Activated CD4-positive, alpha-beta T cell treated with anti-CD3 and anti-CD28 coated beads for 36 hours (primary cell): ENCODE data around the gene PDE6G. TPM values are rescaled to one million over a fixed set of nuclear protein-coding genes. Genes with fewer than 3 reads are reported as not detected.

Source experiments
- ATAC-seq: fragments of 200-7000 bp; cut with Tn5 transposase; one replicate; pipeline ENCODE4 v1.10.0; 2021; ENCODE audit warnings: mild to moderate bottlenecking, moderate library complexity
- CTCF ChIA-PET: fragments of 350-600 bp; sonication (Branson Sonifier 250); formaldehyde crosslinking; loops from one replicate; lab custom pipeline; 2021; ENCODE audit warnings: antibody characterized with exemption; lab: Charles Lee
- POLR2A ChIA-PET: fragments of 350-600 bp; sonication (Branson Sonifier 250); formaldehyde crosslinking; loops from one replicate; lab custom pipeline; 2021; ENCODE audit warnings: antibody characterized with exemption, inconsistent platforms; lab: Charles Lee
- DNase-seq: peaks from one replicate; pipeline ENCODE4 v3.0.0-alpha.2; 2020
- H3K27ac Mint-ChIP-seq: one replicate; pipeline ENCODE4 v1.8.0; 2021; ENCODE audit warnings: mixed read lengths
- H3K27me3 Mint-ChIP-seq: one replicate; pipeline ENCODE4 v1.8.0; 2021; ENCODE audit warnings: mixed read lengths
- H3K36me3 Mint-ChIP-seq: one replicate; pipeline ENCODE4 v1.8.0; 2021; ENCODE audit warnings: low read depth, mixed read lengths
- H3K4me1 Mint-ChIP-seq: one replicate; pipeline ENCODE4 v1.8.0; 2021; ENCODE audit warnings: mixed read lengths
- H3K4me3 Mint-ChIP-seq: one replicate; pipeline ENCODE4 v1.8.0; 2021; ENCODE audit warnings: mild to moderate bottlenecking, moderate library complexity, mixed read lengths
- H3K9me3 Mint-ChIP-seq: one replicate; pipeline ENCODE4 v1.8.0; 2021; ENCODE audit warnings: low read depth, mixed read lengths
- intact Hi-C, 2 experiments: fragments of 100-400 bp; cut with DNase I in 1 of 2; cut with micrococcal nuclease in 1 of 2; formaldehyde crosslinking; loops; one replicate each; pipeline versions ENCODE4 v1.14.2 to v1.15.1; 2022 to 2024; cut with DNase I, micrococcal nuclease
- total RNA-seq, 2 experiments: library from RNA; stranded (reverse); gene quantifications; one replicate each; pipeline ENCODE4 v1.2.3, GENCODE V29; 2021

The PDE6G gene
- total RNA-seq, 2 experiments from 2014 or later = 1.4 to 2.5 TPM

GRCh38 chr17:81646869-81647600 is 9.3 kb downstream of the PDE6G start:
- no peak for DNase-seq
- ATAC-seq = no peak
- ChIA-PET CTCF (interaction anchor here (0.8 to 1.1 kb wide), 3 partner anchors 15 to 1421 kb away, joined by 3 read pairs; no protein-coding TSS in a partner anchor), POLR2A (interaction anchor here (1.2 kb wide), 1 partner anchor 10 kb away, joined by 3 read pairs; the partner anchor contains the start of genes NPLOC4 and TSPAN10)
- peaks cover 15% of the 10 kb centered on the region for H3K27me3 Mint-ChIP-seq
- peaks cover 2% of the 10 kb centered on the region for H3K36me3 Mint-ChIP-seq
- H3K4me3 Mint-ChIP-seq = no peak overlapping the region
- no peaks in the 10 kb centered on the region for H3K9me3 Mint-ChIP-seq
- intact Hi-C loops = no loop called here
- H3K4me1 Mint-ChIP-seq = peaks cover 2% of the 10 kb centered on the region
- no peak overlapping the region for H3K27ac Mint-ChIP-seq

- Mint-ChIP-seq H3K9me3 (no peaks in the 10 kb centered on the region), H3K27me3 (peaks cover 10% of the 10 kb centered on the region)
- POLR2A ChIA-PET = no interaction called here
Observed at GRCh38 chr17:81644976-81645952, 11.1 kb downstream of the PDE6G start.

GRCh38 chr17:81644496-81644895 is 11.8 kb downstream of the PDE6G start:
- Mint-ChIP-seq H3K4me3 (no peak overlapping the region), H3K27ac (no peak overlapping the region), H3K36me3 (no peaks in the 10 kb centered on the region), H3K27me3 (peaks cover 10% of the 10 kb centered on the region), H3K9me3 (no peaks in the 10 kb centered on the region), H3K4me1 (no peaks in the 10 kb centered on the region)
- intact Hi-C loops = no loop called here
- DNase-seq (no peak), ATAC-seq (no peak)
- CTCF ChIA-PET = no interaction called here
- POLR2A ChIA-PET = no interaction called here

More at GRCh38 chr17:81644976-81645952, 11.1 kb downstream of the PDE6G start:
- Mint-ChIP-seq H3K4me1 (no peaks in the 10 kb centered on the region), H3K27ac (no peak overlapping the region), H3K36me3 (no peaks in the 10 kb centered on the region), H3K4me3 (no peak overlapping the region)
- intact Hi-C loops = no loop called here
- CTCF ChIA-PET = no interaction called here
- ATAC-seq = no peak
- no peak for DNase-seq

- Mint-ChIP-seq H3K27me3 (no peaks in the 10 kb centered on the region), H3K9me3 (no peaks in the 10 kb centered on the region), H3K27ac (no peak overlapping the region), H3K4me1 (peaks cover 3% of the 10 kb centered on the region), H3K36me3 (no peaks in the 10 kb centered on the region), H3K4me3 (no peak overlapping the region)
- ChIA-PET POLR2A (no interaction called here), CTCF (interaction anchor here (0.8 kb wide), 1 partner anchor 16 kb away, joined by 5 read pairs; no protein-coding TSS in a partner anchor)
- ATAC-seq (no peak), DNase-seq (no peak)
- intact Hi-C loops = no loop called here
Observed at GRCh38 chr17:81641825-81642489, 14.4 kb downstream of the PDE6G start.

- no peak for ATAC-seq
- Mint-ChIP-seq H3K27ac (no peak overlapping the region), H3K4me1 (peaks cover 14% of the 10 kb centered on the region), H3K4me3 (no peak overlapping the region), H3K36me3 (peaks cover 7% of the 10 kb centered on the region), H3K9me3 (no peaks in the 10 kb centered on the region), H3K27me3 (no peaks in the 10 kb centered on the region)
- intact Hi-C loops = no loop called here
- DNase-seq = no peak
- ChIA-PET POLR2A (no interaction called here), CTCF (no interaction called here)
Observed at GRCh38 chr17:81640011-81640410, 16.3 kb downstream of the PDE6G start.

GRCh38 chr17:81638683-81639082 is 17.7 kb downstream of the PDE6G start:
- no peak overlapping the region for H3K4me3 Mint-ChIP-seq
- no peaks in the 10 kb centered on the region for H3K27me3 Mint-ChIP-seq
- H3K9me3 Mint-ChIP-seq = no peaks in the 10 kb centered on the region
- ChIA-PET POLR2A (no interaction called here), CTCF (interaction anchor here (0.7 kb wide), 2 partner anchors 68 to 263 kb away, joined by 3 read pairs; no protein-coding TSS in a partner anchor)
- no peak for DNase-seq
- peaks cover 18% of the 10 kb centered on the region for H3K4me1 Mint-ChIP-seq
- H3K36me3 Mint-ChIP-seq = peaks cover 7% of the 10 kb centered on the region
- H3K27ac Mint-ChIP-seq = no peak overlapping the region
- no peak for ATAC-seq
- intact Hi-C loops = no loop called here

- POLR2A ChIA-PET = interaction anchor here (0.9 to 1.5 kb wide), 3 partner anchors 10 to 84 kb away, joined by 3 to 4 read pairs (median 3); partner anchors contain the start of genes ARL16, FAAP100 and HGS
Observed at GRCh38 chr17:81636505-81637288, 19.6 kb downstream of the PDE6G start, which contains the start of the genes NPLOC4 and TSPAN10. NPLOC4 (minus strand) TSS chr17:81637112; CDS start chr17:81636930, 182 bp downstream. TSPAN10 (plus strand) TSS chr17:81637196; CDS start chr17:81642413, 5,217 bp downstream.

GRCh38 chr17:81635973-81636504 is 20.3 kb downstream of the PDE6G start:
- Mint-ChIP-seq H3K4me1 (peaks cover 23% of the 10 kb centered on the region), H3K36me3 (peaks cover 13% of the 10 kb centered on the region), H3K4me3 (peak overlapping the region; percentile 96), H3K27me3 (no peaks in the 10 kb centered on the region), H3K9me3 (no peaks in the 10 kb centered on the region), H3K27ac (peak overlapping the region; percentile 84)
- intact Hi-C loops = loop anchor here (1.0 to 2.0 kb wide), 6 partner anchors 29 to 341 kb away; partner anchors contain the start of genes ACTG1 (in 1 of the 2), ARL16 (in 1 of the 2), MRPL12 (in 1 of the 2) and SLC25A10 (in 1 of the 2)
- DNase-seq = no peak
- ATAC-seq = peak; percentile 26
- CTCF ChIA-PET = interaction anchor here (0.6 kb wide), 2 partner anchors 92 to 533 kb away, joined by 3 read pairs; no protein-coding TSS in a partner anchor
- POLR2A ChIA-PET = interaction anchor here (1.4 to 1.5 kb wide), 2 partner anchors 48 to 84 kb away, joined by 3 to 4 read pairs; partner anchors contain the start of genes ARL16, FAAP100 and HGS

More at GRCh38 chr17:81636505-81637288, 19.6 kb downstream of the PDE6G start, which contains the start of the genes NPLOC4 and TSPAN10:
- intact Hi-C loops = loop anchor here (1.0 to 2.0 kb wide), 14 partner anchors 28 to 413 kb away; partner anchors contain the start of genes ACTG1 (in 1 of the 2), ALYREF (in 1 of the 2), ANAPC11 (in 1 of the 2) and ARL16 (in 1 of the 2)
- peak; percentile 89 for ATAC-seq
- peak within 1 kb of the TSS; percentile 84 for H3K27ac Mint-ChIP-seq
- CTCF ChIA-PET = interaction anchor here (0.6 kb wide), 2 partner anchors 91 to 533 kb away, joined by 3 read pairs; no protein-coding TSS in a partner anchor
- H3K4me3 Mint-ChIP-seq = peak within 1 kb of the TSS; percentile 96
- H3K27me3 Mint-ChIP-seq = no peaks in the 10 kb centered on the region
- H3K9me3 Mint-ChIP-seq = no peaks in the 10 kb centered on the region
- peaks cover 23% of the 10 kb centered on the region for H3K4me1 Mint-ChIP-seq
- DNase-seq = peak; percentile 91
- peaks cover 11% of the 10 kb centered on the region for H3K36me3 Mint-ChIP-seq

- ATAC-seq (no peak), DNase-seq (no peak)
- H3K27me3 Mint-ChIP-seq = no peaks in the 10 kb centered on the region
- intact Hi-C loops = no loop called here
- H3K4me1 Mint-ChIP-seq = peaks cover 23% of the 10 kb centered on the region
- ChIA-PET POLR2A (interaction anchor here (1.4 to 1.5 kb wide), 2 partner anchors 48 to 83 kb away, joined by 3 to 4 read pairs; partner anchors contain the start of genes ARL16, FAAP100 and HGS), CTCF (interaction anchor here (1.0 kb wide), 1 partner anchor 20 kb away, joined by 4 read pairs; no protein-coding TSS in a partner anchor)
- peak overlapping the region; percentile 96 for H3K4me3 Mint-ChIP-seq
- peaks cover 15% of the 10 kb centered on the region for H3K36me3 Mint-ChIP-seq
- no peaks in the 10 kb centered on the region for H3K9me3 Mint-ChIP-seq
- H3K27ac Mint-ChIP-seq = peak overlapping the region; percentile 84
Observed at GRCh38 chr17:81635431-81635830, 20.9 kb downstream of the PDE6G start.
